IMR-90 (cell line): ENCODE data around the gene PRIMA1. TPM values are rescaled to one million over a fixed set of nuclear protein-coding genes. Genes with fewer than 3 reads are reported as not detected.
A peak's percentile ranks its signal among the peaks of the same experiment; 100 is the strongest.

Experiments
- ATAC-seq: fragments of 200-7000 bp; cut with Tn5 transposase; 2 replicates; pipeline ENCODE4 v1.9.1; 2020; ENCODE audit warnings: low read depth, mild to moderate bottlenecking, moderate library complexity
- BruUV-seq: library from RNA; stranded (reverse); fragments of 400-500 nt; replicated peaks from 2 replicates; lab custom pipeline; 2021; lab: Mats Ljungman, UMichigan
- CTCF ChIA-PET: fragments of 300-600 bp; formaldehyde crosslinking; extraction: SDS; loops from one replicate; lab custom pipeline; 2021; ENCODE audit warnings: antibody characterized with exemption; lab: Yijun Ruan, JAX
- POLR2A ChIA-PET: fragments of 300-600 bp; sonication (Branson Sonifier 250); formaldehyde crosslinking; loops from one replicate; lab custom pipeline; 2022; ENCODE audit warnings: antibody characterized with exemption; ENCODE audit not compliant: unreplicated experiment; lab: Charles Lee
- DNase-seq: peaks from one replicate; pipeline ENCODE4 v3.0.0; 2013
- H2AFZ ChIP-seq: replicated peaks from 2 replicates; pipeline ENCODE3; 2013; ENCODE audit warnings: low read length, mild to moderate bottlenecking; ENCODE audit not compliant: poor library complexity
- H2AK5ac ChIP-seq: 2 replicates; pipeline ENCODE4 v1.6.1; 2013; ENCODE audit warnings: low read depth, low read length, inconsistent platforms
- H2AK9ac ChIP-seq: replicated peaks from 2 replicates; pipeline ENCODE3; 2013; ENCODE audit warnings: mild to moderate bottlenecking, low read depth, low read length, moderate library complexity; ENCODE audit not compliant: poor library complexity
- H2BK120ac ChIP-seq: 2 replicates; pipeline ENCODE4 v1.6.1; 2013; ENCODE audit warnings: low read depth, low read length, inconsistent platforms
- H2BK15ac ChIP-seq: 3 replicates; pipeline ENCODE4 v1.6.1; 2013; ENCODE audit warnings: low read depth, low read length, inconsistent platforms
- H2BK20ac ChIP-seq: 2 replicates; pipeline ENCODE4 v1.6.1; 2013; ENCODE audit warnings: low read depth, mild to moderate bottlenecking, inconsistent platforms, low read length, moderate library complexity
- H2BK5ac ChIP-seq: 2 replicates; pipeline ENCODE4 v1.6.1; 2013; ENCODE audit warnings: mild to moderate bottlenecking, low read depth, low read length, inconsistent platforms; ENCODE audit not compliant: poor library complexity, severe bottlenecking
- H3K14ac ChIP-seq: replicated peaks from 2 replicates; pipeline ENCODE4 v1.6.1; 2013; ENCODE audit warnings: low read depth, low read length, inconsistent platforms
- H3K18ac ChIP-seq: 2 replicates; pipeline ENCODE4 v1.6.1; 2013; ENCODE audit warnings: low read depth, low read length, control low read depth
- H3K23ac ChIP-seq: 2 replicates; pipeline ENCODE4 v1.6.1; 2013; ENCODE audit warnings: low read depth, low read length, inconsistent platforms
- H3K27ac ChIP-seq: 2 replicates; pipeline ENCODE4 v1.5.1; 2013; ENCODE audit warnings: mild to moderate bottlenecking, control low read depth, low read length; ENCODE audit not compliant: insufficient read depth
- H3K27me3 ChIP-seq: 2 replicates; pipeline ENCODE4 v1.6.1; 2013; ENCODE audit warnings: low read length; ENCODE audit not compliant: control insufficient read depth, insufficient read depth
- H3K36me3 ChIP-seq: 2 replicates; pipeline ENCODE4 v1.6.1; 2013; ENCODE audit warnings: low read length, mixed read lengths; ENCODE audit not compliant: control insufficient read depth, insufficient read depth
- H3K4ac ChIP-seq: 2 replicates; pipeline ENCODE4 v1.6.1; 2013; ENCODE audit warnings: low read depth, low read length, inconsistent platforms
- H3K4me1 ChIP-seq: 2 replicates; pipeline ENCODE4 v1.6.1; 2013; ENCODE audit warnings: low read length, mixed read lengths; ENCODE audit not compliant: control insufficient read depth, insufficient read depth
- H3K4me2 ChIP-seq: 2 replicates; pipeline ENCODE4 v1.6.1; 2013; ENCODE audit warnings: low read depth, mild to moderate bottlenecking, control low read depth, low read length, moderate library complexity
- H3K4me3 ChIP-seq: 2 replicates; pipeline ENCODE4 v1.5.1; 2013; ENCODE audit warnings: low read depth, mild to moderate bottlenecking, control low read depth, low read length, moderate library complexity; ENCODE audit not compliant: insufficient read depth
- H3K56ac ChIP-seq: 2 replicates; pipeline ENCODE4 v1.6.1; 2013; ENCODE audit warnings: low read length, inconsistent platforms; ENCODE audit not compliant: insufficient read depth; ENCODE audit errors: extremely low read depth
- H3K79me1 ChIP-seq, 2 experiments: 2 replicates each; pipeline ENCODE4 v1.6.1; 2013; ENCODE audit warnings: low read length in 2 of 2, inconsistent platforms in 1 of 2, low read depth in 1 of 2
- H3K9ac ChIP-seq: 2 replicates; pipeline ENCODE4 v1.6.1; 2013; ENCODE audit warnings: low read depth, low read length, control low read depth
- H3K9me1 ChIP-seq: 2 replicates; pipeline ENCODE4 v1.6.1; 2013; ENCODE audit warnings: low read length, inconsistent platforms; ENCODE audit not compliant: insufficient read depth
- H3K9me3 ChIP-seq: 2 replicates; pipeline ENCODE4 v1.6.1; 2013; ENCODE audit warnings: low read length; ENCODE audit not compliant: control insufficient read depth, insufficient read depth
- H4K20me1 ChIP-seq: 2 replicates; pipeline ENCODE4 v1.6.1; 2013; ENCODE audit warnings: low read length, inconsistent platforms; ENCODE audit not compliant: insufficient read depth
- H4K5ac ChIP-seq: 2 replicates; pipeline ENCODE4 v1.6.1; 2013; ENCODE audit warnings: mild to moderate bottlenecking, low read depth, low read length, control low read depth
- H4K8ac ChIP-seq, 2 experiments: 2 replicates each; pipeline ENCODE4 v1.6.1; 2013; ENCODE audit warnings: low read depth in 2 of 2, low read length in 2 of 2, control low read depth in 1 of 2, inconsistent platforms in 1 of 2
- H4K91ac ChIP-seq: 2 replicates; pipeline ENCODE4 v1.6.1; 2013; ENCODE audit warnings: low read depth, low read length, inconsistent platforms; ENCODE audit not compliant: insufficient read depth
- CEBPB ChIP-seq: IDR thresholded peaks from 2 replicates; pipeline ENCODE4 v1.6.1; 2012; ENCODE audit warnings: low read depth, low read length, improper control_type of control experiment
- MAFK ChIP-seq: IDR thresholded peaks from 2 replicates; pipeline ENCODE4 v1.6.1; 2012; ENCODE audit warnings: low read depth, low read length, improper control_type of control experiment
- RFX5 ChIP-seq: IDR thresholded peaks from 2 replicates; pipeline ENCODE4 v1.8.0; 2012; ENCODE audit warnings: low read depth, mild to moderate bottlenecking, low read length, moderate library complexity
- WGBS, 2 experiments: methylation state at CpG; one replicate each; pipeline versions ENCODE4 v1.1.5 to v1.1.7; 2013; ENCODE audit warnings: missing lambda C conversion rate in 2 of 2; ENCODE audit not compliant: insufficient read length in 1 of 2; ENCODE audit errors: extremely low coverage in 2 of 2; 5-methylcytosine and 5-hydroxymethylcytosine counted together
- dilution Hi-C: fragments of 300-500 bp; cut with HindIII; formaldehyde crosslinking; loops from one replicate; pipeline ENCODE4 v1.14.3; 2018; ENCODE audit warnings: low sequenced_read_pairs; ENCODE audit not compliant: unreplicated experiment
- in situ Hi-C: fragments of 300-500 bp; cut with MboI; formaldehyde crosslinking; loops from 3 replicates; pipeline ENCODE4 v1.14.3; 2019; ENCODE audit warnings: low sequenced_read_pairs, inconsistent platforms, mixed read lengths
- intact Hi-C: fragments of 100-400 bp; cut with micrococcal nuclease; formaldehyde crosslinking; loops from 2 replicates; pipeline ENCODE4 v1.10.0; 2022
- polyA plus RNA-seq, 3 experiments: library from polyadenylated mRNA; depleted of rRNA; stranded (reverse); fragments of >200 nt; gene quantifications; 2 replicates each; pipeline ENCODE4 v1.2.3, GENCODE V29; 2012; ENCODE audit warnings: low replicate concordance in 1 of 3
- total RNA-seq: library from RNA; depleted of rRNA; stranded (reverse); fragments of >200 nt; gene quantifications from 2 replicates; pipeline ENCODE4 v1.2.3, GENCODE V29; 2012
- TF ChIP-seq, protein P1 (sequence below): fragments of 150-350 bp; IDR thresholded peaks from 2 replicates; pipeline ENCODE4 v1.6.1; 2016; ENCODE audit warnings: low read depth, mild to moderate bottlenecking, low read length, moderate library complexity, borderline replicate concordance

Gene PRIMA1
- total and polyA plus RNA-seq, 2 of the 4 experiments (the other 2 are of a cell fraction) = not detected

DNA sequence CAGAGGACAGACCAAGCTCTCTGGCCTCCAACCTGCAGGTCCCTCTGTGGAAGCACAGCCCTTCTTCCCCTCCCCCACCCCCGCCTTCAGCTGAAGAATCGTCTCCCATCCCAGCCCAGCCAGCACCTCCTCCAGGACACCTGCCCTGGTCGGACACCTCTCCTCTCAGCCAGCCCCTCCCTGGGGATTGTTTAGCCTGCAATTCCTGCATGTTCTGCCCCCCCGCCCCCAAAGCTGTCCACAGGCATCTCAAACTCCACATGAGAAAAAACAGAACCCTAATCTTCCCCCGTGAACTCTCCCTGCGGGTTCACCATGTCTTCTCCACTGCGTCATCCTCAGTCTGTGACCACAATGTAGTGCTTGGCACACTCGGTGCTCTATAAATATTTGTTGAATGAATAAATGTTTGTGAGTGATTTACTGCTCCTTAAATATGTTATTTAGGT lies 24.1 kb downstream of the PRIMA1 start:
- no peak overlapping the region for H3K9ac ChIP-seq
- ChIA-PET POLR2A (no interaction called here), CTCF (no interaction called here)
- no peak overlapping the region for H4K8ac ChIP-seq
- H3K14ac ChIP-seq = no peak overlapping the region
- H3K4ac ChIP-seq = no peak overlapping the region
- no peak overlapping the region for H3K56ac ChIP-seq
- no peak overlapping the region for H3K4me3 ChIP-seq
- no peak overlapping the region for H4K91ac ChIP-seq
- no peaks in the 10 kb centered on the region for H3K79me1 ChIP-seq
- DNase-seq (peak; percentile 20), ATAC-seq (no peak)
- no CpG with 5 or more reads among the region's 8 CpGs for WGBS, 2 experiments
- no peaks in the 10 kb centered on the region for H3K4me1 ChIP-seq
- H2BK20ac ChIP-seq = no peak overlapping the region
- BruUV-seq = no TSS peak
- H2BK15ac ChIP-seq = no peak overlapping the region
- H3K4me2 ChIP-seq = no peak overlapping the region
- no peaks in the 10 kb centered on the region for H3K36me3 ChIP-seq
- H2AFZ ChIP-seq = no peak overlapping the region
- no peak overlapping the region for H2BK120ac ChIP-seq
- no peak overlapping the region for H2BK5ac ChIP-seq
- TF ChIP-seq CEBPB (no peak), MAFK (no peak), RFX5 (no peak)
- TF ChIP-seq, protein P1, sequence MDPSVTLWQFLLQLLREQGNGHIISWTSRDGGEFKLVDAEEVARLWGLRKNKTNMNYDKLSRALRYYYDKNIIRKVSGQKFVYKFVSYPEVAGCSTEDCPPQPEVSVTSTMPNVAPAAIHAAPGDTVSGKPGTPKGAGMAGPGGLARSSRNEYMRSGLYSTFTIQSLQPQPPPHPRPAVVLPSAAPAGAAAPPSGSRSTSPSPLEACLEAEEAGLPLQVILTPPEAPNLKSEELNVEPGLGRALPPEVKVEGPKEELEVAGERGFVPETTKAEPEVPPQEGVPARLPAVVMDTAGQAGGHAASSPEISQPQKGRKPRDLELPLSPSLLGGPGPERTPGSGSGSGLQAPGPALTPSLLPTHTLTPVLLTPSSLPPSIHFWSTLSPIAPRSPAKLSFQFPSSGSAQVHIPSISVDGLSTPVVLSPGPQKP = no peak
- H3K27me3 ChIP-seq = no peaks in the 10 kb centered on the region
- peaks cover 8% of the 10 kb centered on the region for H3K9me3 ChIP-seq
- no peak overlapping the region for H3K18ac ChIP-seq
- H4K5ac ChIP-seq = no peak overlapping the region
- no peaks in the 10 kb centered on the region for H4K20me1 ChIP-seq
- H2AK9ac ChIP-seq = no peak overlapping the region
- H2AK5ac ChIP-seq = no peak overlapping the region
- in situ Hi-C loops = no loop called here
- no peak overlapping the region for H3K27ac ChIP-seq
- no peak overlapping the region for H3K23ac ChIP-seq
- H3K9me1 ChIP-seq = no peaks in the 10 kb centered on the region
- intact Hi-C loops = no loop called here
- dilution Hi-C loops = no loop called here
